ENCODE results near the gene PCNX4.
A peak's percentile ranks its signal among the peaks of the same experiment; 100 is the strongest.
"Not testable (repeated sequence)": the region's sequence is repeated elsewhere in the genome, so short reads cannot be mapped to it uniquely, and the experiment has no call there.

Gene PCNX4

GRCh38 chr14:60091550-60092525 is at the start of gene PCNX4:
PCNX4 (plus strand) TSS chr14:60091923; CDS start chr14:60107639, 15,716 bp downstream.
- DNase-seq (ENCODE audit: low spot score) = peak; percentile 87

- not testable (repeated sequence) for DNase-seq (ENCODE audit: low spot score)
These were observed 43.7 kb upstream of the PCNX4 start for GRCh38 chr14:60047976-60048375.

- no peak for DNase-seq (ENCODE audit: low spot score)
These were observed 40.0 kb upstream of the PCNX4 start for GRCh38 chr14:60051721-60052221.

GRCh38 chr14:60058087-60058486 is 33.6 kb upstream of the PCNX4 start:
- DNase-seq (ENCODE audit: low spot score) = no peak

GRCh38 chr14:60061371-60061770 is 30.4 kb upstream of the PCNX4 start:
- no peak for DNase-seq (ENCODE audit: low spot score)

GRCh38 chr14:60064491-60065072 is 27.1 kb upstream of the PCNX4 start:
- no peak for DNase-seq (ENCODE audit: low spot score)

GRCh38 chr14:60067882-60068281 is 23.8 kb upstream of the PCNX4 start:
- no peak for DNase-seq (ENCODE audit: low spot score)

- DNase-seq (ENCODE audit: low spot score) = no peak
These were observed 12.0 kb upstream of the PCNX4 start for GRCh38 chr14:60079723-60080122.

- DNase-seq (ENCODE audit: low spot score) = no peak
These were observed 6.6 kb upstream of the PCNX4 start for GRCh38 chr14:60085085-60085484.

GRCh38 chr14:60085693-60086092 is 6.0 kb upstream of the PCNX4 start:
- no peak for DNase-seq (ENCODE audit: low spot score)

- DNase-seq (ENCODE audit: low spot score) = no peak
These were observed 4.1 kb upstream of the PCNX4 start for GRCh38 chr14:60087668-60088067.

- DNase-seq (ENCODE audit: low spot score) = no peak
These were observed 2.5 kb upstream of the PCNX4 start for GRCh38 chr14:60089221-60089620.

GRCh38 chr14:60090864-60091519 is 731 bp upstream of the PCNX4 start:
- peak; percentile 24 for DNase-seq (ENCODE audit: low spot score)

- peak; percentile 21 for DNase-seq (ENCODE audit: low spot score)
These were observed 800 bp downstream of the PCNX4 start for GRCh38 chr14:60092526-60092920.

- no peak for DNase-seq (ENCODE audit: low spot score)
These were observed 1.4 kb downstream of the PCNX4 start for GRCh38 chr14:60093080-60093479.

GRCh38 chr14:60093606-60094005 is 1.9 kb downstream of the PCNX4 start:
- no peak for DNase-seq (ENCODE audit: low spot score)

GRCh38 chr14:60094306-60094897 is 2.7 kb downstream of the PCNX4 start:
- DNase-seq (ENCODE audit: low spot score) = no peak

- DNase-seq (ENCODE audit: low spot score) = no peak
These were observed 3.5 kb downstream of the PCNX4 start for GRCh38 chr14:60095231-60095630.

GRCh38 chr14:60095781-60096450 is 4.2 kb downstream of the PCNX4 start:
- no peak for DNase-seq (ENCODE audit: low spot score)

- DNase-seq (ENCODE audit: low spot score) = no peak
These were observed 6.3 kb downstream of the PCNX4 start for GRCh38 chr14:60097974-60098373.

GRCh38 chr14:60099855-60100254 is 8.1 kb downstream of the PCNX4 start:
- not testable (repeated sequence) for DNase-seq (ENCODE audit: low spot score)

GRCh38 chr14:60101786-60102185 is 10.1 kb downstream of the PCNX4 start:
- no peak for DNase-seq (ENCODE audit: low spot score)
